Lower leg skin (tissue), 3 donors: ENCODE results near the gene SLC25A12.

Source experiments
- POLR2A ChIP-seq, 2 donors: fragments of 450-650 bp; IDR thresholded peaks; one replicate each; pipeline ENCODE4 v1.6.1; 2016 to 2017; ENCODE audit warnings: antibody characterized with exemption in 2 of 2, mild to moderate bottlenecking in 1 of 2, moderate library complexity in 1 of 2
- TF ChIP-seq, protein P1 (sequence below), 3 donors: fragments of 450-650 bp; IDR thresholded peaks; one replicate each; pipeline ENCODE4 v1.5.1; 2016; ENCODE audit warnings: antibody characterized with exemption in 3 of 3, mild to moderate bottlenecking in 3 of 3, moderate library complexity in 2 of 3

DNA sequence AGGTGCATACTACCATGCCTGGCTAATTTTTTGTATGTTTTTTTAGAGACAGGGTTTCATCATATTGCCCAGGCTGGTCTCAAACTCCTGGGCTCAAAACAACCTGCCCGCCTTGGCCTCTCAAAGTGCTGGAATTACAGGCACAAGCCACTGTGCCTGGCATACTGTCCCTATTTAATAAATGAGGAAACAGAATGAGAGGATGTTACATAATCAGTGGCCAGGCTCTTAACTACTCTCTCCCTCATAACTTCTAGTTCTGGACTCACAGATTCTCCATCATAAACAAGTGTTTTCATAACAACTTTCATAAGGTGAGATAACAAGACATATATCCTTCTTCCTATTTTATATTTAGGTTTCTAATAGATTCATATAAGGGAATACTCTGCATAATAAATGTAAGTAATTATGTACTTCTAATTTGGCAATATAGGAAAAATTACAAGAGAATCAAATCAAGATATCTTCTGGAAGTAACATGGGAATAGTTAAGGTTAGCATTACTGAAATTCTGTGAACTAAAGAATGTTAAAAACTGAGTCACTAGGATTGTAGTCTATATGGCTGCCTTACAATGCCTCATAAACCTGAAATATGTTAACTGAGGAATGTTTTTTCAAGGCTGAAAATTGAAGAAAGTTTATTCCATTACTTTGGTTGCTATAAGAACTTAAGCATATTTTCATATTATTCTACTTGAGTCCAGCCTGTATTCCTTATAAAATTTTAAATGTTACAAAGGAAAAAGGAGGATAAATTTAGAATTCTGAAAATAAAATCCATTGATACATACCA lies 71.3 kb downstream of the SLC25A12 start:
- no peak for TF ChIP-seq POLR2A (IDR thresholded peaks at IDR 0.05)
- TF ChIP-seq, protein P1, sequence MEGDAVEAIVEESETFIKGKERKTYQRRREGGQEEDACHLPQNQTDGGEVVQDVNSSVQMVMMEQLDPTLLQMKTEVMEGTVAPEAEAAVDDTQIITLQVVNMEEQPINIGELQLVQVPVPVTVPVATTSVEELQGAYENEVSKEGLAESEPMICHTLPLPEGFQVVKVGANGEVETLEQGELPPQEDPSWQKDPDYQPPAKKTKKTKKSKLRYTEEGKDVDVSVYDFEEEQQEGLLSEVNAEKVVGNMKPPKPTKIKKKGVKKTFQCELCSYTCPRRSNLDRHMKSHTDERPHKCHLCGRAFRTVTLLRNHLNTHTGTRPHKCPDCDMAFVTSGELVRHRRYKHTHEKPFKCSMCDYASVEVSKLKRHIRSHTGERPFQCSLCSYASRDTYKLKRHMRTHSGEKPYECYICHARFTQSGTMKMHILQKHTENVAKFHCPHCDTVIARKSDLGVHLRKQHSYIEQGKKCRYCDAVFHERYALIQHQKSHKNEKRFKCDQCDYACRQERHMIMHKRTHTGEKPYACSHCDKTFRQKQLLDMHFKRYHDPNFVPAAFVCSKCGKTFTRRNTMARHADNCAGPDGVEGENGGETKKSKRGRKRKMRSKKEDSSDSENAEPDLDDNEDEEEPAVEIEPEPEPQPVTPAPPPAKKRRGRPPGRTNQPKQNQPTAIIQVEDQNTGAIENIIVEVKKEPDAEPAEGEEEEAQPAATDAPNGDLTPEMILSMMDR (IDR thresholded peaks at IDR 0.05): no peak
